Measurements from ENCODE around the gene ABCC4.
A peak's percentile ranks its signal among the peaks of the same experiment; 100 is the strongest.

DNA sequence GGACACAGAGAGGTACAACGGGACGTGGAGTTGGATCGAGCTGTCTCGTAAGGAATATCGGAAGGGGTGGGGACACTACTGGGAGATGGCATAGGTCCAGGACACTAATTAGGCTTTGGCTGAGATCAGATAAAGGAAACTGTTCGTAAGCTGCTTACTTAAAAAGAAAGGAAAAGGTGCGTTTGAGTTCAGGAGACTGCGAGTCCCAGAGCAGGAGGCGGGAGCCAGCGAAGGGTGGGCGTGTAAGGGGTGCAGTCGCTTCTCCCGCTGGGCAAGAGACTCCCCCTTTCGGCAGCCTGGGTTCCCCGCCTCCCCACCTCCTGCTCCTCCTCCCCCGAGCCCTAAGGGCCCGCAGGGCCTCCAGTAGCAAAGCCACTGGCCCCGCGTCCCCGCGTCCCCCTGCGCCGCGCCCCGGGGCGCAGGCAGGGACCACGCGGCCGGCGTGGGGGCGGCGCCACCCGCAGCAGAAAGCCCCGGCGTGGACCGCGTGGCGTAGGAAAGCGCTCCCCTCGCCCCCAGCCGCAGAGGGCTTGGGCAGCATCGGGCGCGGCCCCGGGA is 547 bp downstream of the ABCC4 start:
- TF ChIP-seq, protein P1, sequence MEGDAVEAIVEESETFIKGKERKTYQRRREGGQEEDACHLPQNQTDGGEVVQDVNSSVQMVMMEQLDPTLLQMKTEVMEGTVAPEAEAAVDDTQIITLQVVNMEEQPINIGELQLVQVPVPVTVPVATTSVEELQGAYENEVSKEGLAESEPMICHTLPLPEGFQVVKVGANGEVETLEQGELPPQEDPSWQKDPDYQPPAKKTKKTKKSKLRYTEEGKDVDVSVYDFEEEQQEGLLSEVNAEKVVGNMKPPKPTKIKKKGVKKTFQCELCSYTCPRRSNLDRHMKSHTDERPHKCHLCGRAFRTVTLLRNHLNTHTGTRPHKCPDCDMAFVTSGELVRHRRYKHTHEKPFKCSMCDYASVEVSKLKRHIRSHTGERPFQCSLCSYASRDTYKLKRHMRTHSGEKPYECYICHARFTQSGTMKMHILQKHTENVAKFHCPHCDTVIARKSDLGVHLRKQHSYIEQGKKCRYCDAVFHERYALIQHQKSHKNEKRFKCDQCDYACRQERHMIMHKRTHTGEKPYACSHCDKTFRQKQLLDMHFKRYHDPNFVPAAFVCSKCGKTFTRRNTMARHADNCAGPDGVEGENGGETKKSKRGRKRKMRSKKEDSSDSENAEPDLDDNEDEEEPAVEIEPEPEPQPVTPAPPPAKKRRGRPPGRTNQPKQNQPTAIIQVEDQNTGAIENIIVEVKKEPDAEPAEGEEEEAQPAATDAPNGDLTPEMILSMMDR (IDR thresholded peaks at IDR 0.05; ENCODE audit: low read depth, low read length) = peak; percentile 43; the same call in 1 of the 2 replicates
- TF ChIP-seq EZH2phosphoT487 (IDR thresholded peaks at IDR 0.05; ENCODE audit: low read depth) = no peak
